Neural cell (in vitro differentiated cells): Measurements from ENCODE around the gene SNX22. TPM values are rescaled to one million over a fixed set of nuclear protein-coding genes. Genes with fewer than 3 reads are reported as not detected.
"Not testable (repeated sequence)": the region's sequence is repeated elsewhere in the genome, so short reads cannot be mapped to it uniquely, and the experiment has no call there.

Experiments used
- H2AFZ ChIP-seq: fragments of 200-600, 300-800 bp; sonication (generic), shearing (Covaris generic); 2 replicates; pipeline ENCODE4 v1.6.0; 2014; ENCODE audit warnings: low read depth, mild to moderate bottlenecking, antibody characterized with exemption, low read length, moderate library complexity
- H3F3A ChIP-seq: fragments of 200-600 bp; shearing (Covaris generic); 2 replicates; pipeline ENCODE4 v1.6.1; 2016; ENCODE audit warnings: mild to moderate bottlenecking, moderate library complexity, mixed read lengths, antibody characterized with exemption, low read length; ENCODE audit not compliant: insufficient read depth, poor library complexity, severe bottlenecking
- H3K27ac ChIP-seq: fragments of 200-600, 300-800 bp; sonication (generic), shearing (Covaris generic); 2 replicates; pipeline ENCODE4 v1.5.1; 2014; ENCODE audit warnings: mild to moderate bottlenecking, low read length, moderate library complexity
- H3K27me3 ChIP-seq: fragments of 300-800, 200-600 bp; sonication (generic), shearing (Covaris generic); 2 replicates; pipeline ENCODE4 v1.6.0; 2014; ENCODE audit warnings: mild to moderate bottlenecking, low read depth, low read length, moderate library complexity; ENCODE audit not compliant: insufficient read depth
- H3K36me3 ChIP-seq: fragments of 300-800, 200-600 bp; sonication (generic), shearing (Covaris generic); 2 replicates; pipeline ENCODE4 v1.5.1; 2014; ENCODE audit warnings: mild to moderate bottlenecking, antibody characterized with exemption, low read length, moderate library complexity; ENCODE audit not compliant: insufficient read depth
- H3K4me2 ChIP-seq: fragments of 300-800, 200-600 bp; sonication (generic), shearing (Covaris generic); 2 replicates; pipeline ENCODE4 v1.6.0; 2014; ENCODE audit warnings: mild to moderate bottlenecking, low read length
- H3K4me3 ChIP-seq: fragments of 300-800, 200-600 bp; sonication (generic), shearing (Covaris generic); 2 replicates; pipeline ENCODE4 v1.5.1; 2014; ENCODE audit warnings: mild to moderate bottlenecking, low read length, moderate library complexity
- H3K79me2 ChIP-seq: fragments of 200-600 bp; shearing (Covaris generic); replicated peaks from 2 replicates; pipeline ENCODE4 v1.6.0; 2014; ENCODE audit warnings: mild to moderate bottlenecking, low read length, moderate library complexity; ENCODE audit not compliant: insufficient read depth
- H3K9ac ChIP-seq: fragments of 300-800, 200-600 bp; sonication (generic), shearing (Covaris generic); 2 replicates; pipeline ENCODE4 v1.6.1; 2016; ENCODE audit warnings: mild to moderate bottlenecking, low read length, mixed read lengths
- H3K9me2 ChIP-seq: fragments of 200-600 bp; shearing (Covaris generic); 2 replicates; pipeline ENCODE4 v1.6.1; 2016; ENCODE audit warnings: mild to moderate bottlenecking, low read length, mixed read lengths; ENCODE audit not compliant: insufficient read depth
- H3K9me3 ChIP-seq: fragments of 200-600, 300-800 bp; sonication (generic), shearing (Covaris generic); 2 replicates; pipeline ENCODE4 v1.6.1; 2016; ENCODE audit warnings: mild to moderate bottlenecking, mixed run types, low read length, moderate library complexity, mixed read lengths
- H4K20me1 ChIP-seq: fragments of 200-600 bp; shearing (Covaris generic); 2 replicates; pipeline ENCODE4 v1.6.1; 2016; ENCODE audit warnings: mild to moderate bottlenecking, mixed run types; ENCODE audit not compliant: insufficient read depth
- CTCF ChIP-seq: fragments of 450-650 bp; IDR thresholded peaks from 2 replicates; pipeline ENCODE4 v1.5.1; 2014; ENCODE audit warnings: antibody characterized with exemption, mild to moderate bottlenecking, moderate library complexity; ENCODE audit not compliant: poor library complexity, severe bottlenecking
- EP300 ChIP-seq: fragments of 450-650 bp; conservative IDR thresholded peaks from 2 replicates; pipeline ENCODE4 v1.6.1; 2014; ENCODE audit warnings: antibody characterized with exemption, mild to moderate bottlenecking, moderate library complexity; ENCODE audit not compliant: poor library complexity, severe bottlenecking
- EZH2 ChIP-seq: fragments of 200-600, 300-800 bp; shearing (Covaris generic), sonication (generic); IDR thresholded peaks from 2 replicates; pipeline ENCODE4 v1.6.1; 2014; ENCODE audit warnings: antibody characterized with exemption, low read length, borderline replicate concordance, mild to moderate bottlenecking; ENCODE audit not compliant: insufficient read depth, poor library complexity, severe bottlenecking
- MXI1 ChIP-seq: fragments of 450-650 bp; conservative IDR thresholded peaks from 2 replicates; pipeline ENCODE4 v1.6.1; 2014; ENCODE audit warnings: antibody characterized with exemption, mild to moderate bottlenecking; ENCODE audit not compliant: poor library complexity, severe bottlenecking
- POLR2AphosphoS5 ChIP-seq: IDR thresholded peaks from 2 replicates; pipeline ENCODE4 v1.6.1; 2012
- RAD21 ChIP-seq: fragments of 450-650 bp; conservative IDR thresholded peaks from 2 replicates; pipeline ENCODE4 v1.6.1; 2014; ENCODE audit warnings: antibody characterized with exemption, mild to moderate bottlenecking, moderate library complexity
- REST ChIP-seq: IDR thresholded peaks from 2 replicates; pipeline ENCODE4 v1.6.1; 2012; ENCODE audit warnings: borderline replicate concordance
- SMC3 ChIP-seq: fragments of 450-650 bp; conservative IDR thresholded peaks from 2 replicates; pipeline ENCODE4 v1.6.1; 2014; ENCODE audit warnings: antibody characterized with exemption, mild to moderate bottlenecking, moderate library complexity; ENCODE audit not compliant: poor library complexity
- TAF1 ChIP-seq: IDR thresholded peaks from 2 replicates; pipeline ENCODE4 v1.6.1; 2012; ENCODE audit warnings: low read depth
- polyA plus RNA-seq: library from polyadenylated mRNA; depleted of rRNA; stranded (reverse); fragments of >200 nt; gene quantifications from 2 replicates; pipeline ENCODE4 v1.2.3, GENCODE V29; 2014

Gene SNX22
- polyA plus RNA-seq, 1 donor from 2014 or later, result 0.73 TPM

GRCh38 chr15:64112904-64113303, 38.6 kb upstream of the SNX22 start:
- H3K4me2 ChIP-seq, result no peak overlapping the region
- no peak overlapping the region for H3K27ac ChIP-seq
- peaks cover 15% of the 10 kb centered on the region for H3K79me2 ChIP-seq
- no peak overlapping the region for H2AFZ ChIP-seq
- H3K36me3 ChIP-seq, result no peaks in the 10 kb centered on the region
- no peaks in the 10 kb centered on the region for H3K9me2 ChIP-seq
- no peaks in the 10 kb centered on the region for H3K27me3 ChIP-seq
- H3K9ac ChIP-seq, result no peak overlapping the region
- no peak for TF ChIP-seq POLR2AphosphoS5
- TF ChIP-seq EZH2, result no peak
- TF ChIP-seq SMC3, result no peak
- no peak for TF ChIP-seq EP300
- no peak for TF ChIP-seq MXI1
- no peak for TF ChIP-seq REST
- TF ChIP-seq RAD21, result no peak
- TF ChIP-seq CTCF, result no peak
- no peak for TF ChIP-seq TAF1
- no peaks in the 10 kb centered on the region for H3K9me3 ChIP-seq
- no peaks in the 10 kb centered on the region for H3F3A ChIP-seq
- no peaks in the 10 kb centered on the region for H4K20me1 ChIP-seq
- H3K4me3 ChIP-seq, result no peak overlapping the region

- TF ChIP-seq CTCF (no peak), EZH2 (no peak), SMC3 (no peak), RAD21 (no peak), EP300 (no peak)
- no peaks in the 10 kb centered on the region for H3K36me3 ChIP-seq
- no peak overlapping the region for H3K27ac ChIP-seq
- H3K9me2 ChIP-seq, result no peaks in the 10 kb centered on the region
- H2AFZ ChIP-seq, result no peak overlapping the region
- H3K79me2 ChIP-seq, result no peaks in the 10 kb centered on the region
- no peak overlapping the region for H3K4me3 ChIP-seq
- no peaks in the 10 kb centered on the region for H4K20me1 ChIP-seq
- no peak overlapping the region for H3K4me2 ChIP-seq
- no peaks in the 10 kb centered on the region for H3K9me3 ChIP-seq
- no peak overlapping the region for H3K9ac ChIP-seq
- H3K27me3 ChIP-seq, result no peaks in the 10 kb centered on the region
- no peaks in the 10 kb centered on the region for H3F3A ChIP-seq
Observed at GRCh38 chr15:64117759-64118487, 33.6 kb upstream of the SNX22 start.

GRCh38 chr15:64120322-64120721, 31.2 kb upstream of the SNX22 start:
- H2AFZ ChIP-seq, H3K4me3 ChIP-seq, H3K36me3 ChIP-seq, H3K9ac ChIP-seq, H3F3A ChIP-seq, H3K79me2 ChIP-seq, H3K4me2 ChIP-seq, H3K9me2 ChIP-seq, H3K27me3 ChIP-seq, H3K27ac ChIP-seq, H4K20me1 ChIP-seq, H3K9me3 ChIP-seq: not testable (repeated sequence)
